Naive thymus-derived CD4-positive, alpha-beta T cell (primary cell): ENCODE measurements around the gene EVX2. TPM values are rescaled to one million over a fixed set of nuclear protein-coding genes. Genes with fewer than 3 reads are reported as not detected.

ENCODE experiments used
- ATAC-seq: fragments of 150-1000 bp; cut with Tn5 transposase; 2 replicates; pipeline ENCODE4 v1.10.0; 2021; ENCODE audit warnings: mild to moderate bottlenecking, moderate library complexity
- CTCF ChIA-PET: fragments of 350-600 bp; sonication (Branson Sonifier 250); formaldehyde crosslinking; loops from one replicate; lab custom pipeline; 2021; ENCODE audit warnings: antibody characterized with exemption; lab: Charles Lee
- POLR2A ChIA-PET: fragments of 350-600 bp; sonication (Branson Sonifier 250); formaldehyde crosslinking; loops from one replicate; lab custom pipeline; 2021; ENCODE audit warnings: antibody characterized with exemption, inconsistent platforms; lab: Charles Lee
- DNase-seq, 9 donors: peaks; one replicate each; pipeline versions ENCODE4 v3.0.0 to v3.0.0-alpha.2; 2020 to 2022; ENCODE audit warnings: mixed read lengths in 1 of 9
- H3K27ac ChIP-seq: one replicate; pipeline ENCODE4 v1.7.0; 2013; ENCODE audit warnings: mild to moderate bottlenecking, low read depth, low read length, moderate library complexity
- H3K27me3 ChIP-seq, 2 donors: one replicate each; pipeline ENCODE4 v1.7.0; 2013; ENCODE audit warnings: low read length in 2 of 2, mild to moderate bottlenecking in 2 of 2, moderate library complexity in 2 of 2; ENCODE audit not compliant: control insufficient read depth in 2 of 2, insufficient read depth in 2 of 2
- H3K36me3 ChIP-seq, 3 experiments: 1 replicate in 2 of 3; 2 replicates in 1 of 3; pipeline ENCODE4 v1.7.0; 2013; ENCODE audit warnings: low read length in 3 of 3, mild to moderate bottlenecking in 3 of 3, moderate library complexity in 1 of 3; ENCODE audit not compliant: insufficient read depth in 3 of 3, control insufficient read depth in 2 of 3
- H3K4me1 ChIP-seq, 2 donors: one replicate each; pipeline ENCODE4 v1.7.0; 2013; ENCODE audit warnings: low read length in 2 of 2, mild to moderate bottlenecking in 2 of 2, moderate library complexity in 1 of 2; ENCODE audit not compliant: control insufficient read depth in 2 of 2, insufficient read depth in 2 of 2
- H3K4me3 ChIP-seq: 2 replicates; pipeline ENCODE4 v1.7.0; 2013; ENCODE audit warnings: mild to moderate bottlenecking, low read length
- H3K9me3 ChIP-seq, 3 experiments: 1 replicate in 2 of 3; 2 replicates in 1 of 3; pipeline ENCODE4 v1.7.0; 2013; ENCODE audit warnings: low read length in 3 of 3; ENCODE audit not compliant: control insufficient read depth in 2 of 3
- H3K27ac Mint-ChIP-seq, 9 donors: one replicate each; pipeline ENCODE4 v1.8.0; 2020 to 2022; ENCODE audit warnings: mixed read lengths in 9 of 9, mild to moderate bottlenecking in 8 of 9, moderate library complexity in 5 of 9, inconsistent platforms in 2 of 9
- H3K27me3 Mint-ChIP-seq, 5 donors: one replicate each; pipeline ENCODE4 v1.8.0; 2021 to 2022; ENCODE audit warnings: mixed read lengths in 5 of 5, mild to moderate bottlenecking in 1 of 5
- H3K36me3 Mint-ChIP-seq, 5 donors: one replicate each; pipeline ENCODE4 v1.8.0; 2020 to 2022; ENCODE audit warnings: mixed read lengths in 5 of 5, mild to moderate bottlenecking in 3 of 5, inconsistent platforms in 1 of 5
- H3K4me1 Mint-ChIP-seq, 7 donors: one replicate each; pipeline ENCODE4 v1.8.0; 2020 to 2022; ENCODE audit warnings: mixed read lengths in 7 of 7, mild to moderate bottlenecking in 3 of 7, inconsistent platforms in 1 of 7
- H3K4me3 Mint-ChIP-seq, 10 donors: one replicate each; pipeline ENCODE4 v1.8.0; 2020 to 2022; ENCODE audit warnings: mild to moderate bottlenecking in 10 of 10, mixed read lengths in 10 of 10, moderate library complexity in 6 of 10, inconsistent platforms in 2 of 10
- H3K9me3 Mint-ChIP-seq, 11 donors: one replicate each; pipeline ENCODE4 v1.8.0; 2020 to 2022; ENCODE audit warnings: mixed read lengths in 11 of 11, mild to moderate bottlenecking in 4 of 11, inconsistent platforms in 1 of 11, moderate library complexity in 1 of 11
- intact Hi-C, 2 donors: fragments of 100-400 bp; cut with micrococcal nuclease; formaldehyde crosslinking; loops; one replicate each; pipeline ENCODE4 v1.15.1; 2023
- polyA plus RNA-seq, 2 donors: library from polyadenylated mRNA; unstranded; fragments of 300-500 nt; fragmentation: Illumina TruSeq; gene quantifications; one replicate each; pipeline ENCODE4 v1.2.3, GENCODE V29; 2021
- total RNA-seq, 6 experiments: library from RNA in 5 of 6; stranded (reverse) in 5 of 6; gene quantifications; 1 replicate in 5 of 6; 2 replicates in 1 of 6; pipeline ENCODE4 v1.2.3 and lab custom pipeline; 2021 to 2026

Gene EVX2
- total and polyA plus RNA-seq, 7 experiments from 2014 or later, result not detected

GRCh38 chr2:176118601-176119339, 35.0 kb upstream of the EVX2 start:
- Mint-ChIP-seq H3K27ac (peak overlapping the region in 5 of 9 donors; percentile 37 to 76 (median 50)), H3K27me3 (peaks cover 72 to 88% (median 74%) of the 10 kb centered on the region in 5 donors), H3K36me3 (peaks cover 0 to 11% (median 4%) of the 10 kb centered on the region in 5 donors), H3K4me3 (peak overlapping the region in 3 of 10 donors; percentile 2 to 60 (median 29)), H3K4me1 (peaks cover 0 to 19% (median 11%) of the 10 kb centered on the region in 7 donors), H3K9me3 (peaks cover 2 to 43% (median 8%) of the 10 kb centered on the region in 11 donors)
- intact Hi-C loops, result no loop called here
- ChIA-PET POLR2A (no interaction called here), CTCF (no interaction called here)
- Histone ChIP-seq H3K9me3 (peaks cover 0 to 4% (median 0%) of the 10 kb centered on the region in 3 experiments), H3K4me1 (peaks cover 0 to 15% of the 10 kb centered on the region in 2 donors), H3K36me3 (no peaks in the 10 kb centered on the region), H3K4me3 (no peak overlapping the region), H3K27me3 (peaks cover 24 to 92% of the 10 kb centered on the region in 2 donors), H3K27ac (no peak overlapping the region)
- ATAC-seq (no peak), DNase-seq (no peak)

GRCh38 chr2:176117823-176118371, 34.1 kb upstream of the EVX2 start:
- Histone ChIP-seq H3K4me3 (no peak overlapping the region), H3K27ac (no peak overlapping the region), H3K4me1 (peaks cover 0 to 8% of the 10 kb centered on the region in 2 donors), H3K9me3 (peaks cover 0 to 6% (median 0%) of the 10 kb centered on the region in 3 experiments), H3K27me3 (peaks cover 24 to 95% of the 10 kb centered on the region in 2 donors), H3K36me3 (no peaks in the 10 kb centered on the region)
- Mint-ChIP-seq H3K4me1 (peaks cover 0 to 13% (median 7%) of the 10 kb centered on the region in 7 donors), H3K27ac (peak overlapping the region in 1 of 9 donors; percentile 42), H3K9me3 (peaks cover 2 to 49% (median 11%) of the 10 kb centered on the region in 11 donors), H3K4me3 (no peak overlapping the region), H3K36me3 (peaks cover 0 to 11% (median 4%) of the 10 kb centered on the region in 5 donors), H3K27me3 (peaks cover 75 to 92% (median 76%) of the 10 kb centered on the region in 5 donors)
- DNase-seq (no peak), ATAC-seq (no peak)
- ChIA-PET POLR2A (no interaction called here), CTCF (no interaction called here)
- intact Hi-C loops, result no loop called here

DNA sequence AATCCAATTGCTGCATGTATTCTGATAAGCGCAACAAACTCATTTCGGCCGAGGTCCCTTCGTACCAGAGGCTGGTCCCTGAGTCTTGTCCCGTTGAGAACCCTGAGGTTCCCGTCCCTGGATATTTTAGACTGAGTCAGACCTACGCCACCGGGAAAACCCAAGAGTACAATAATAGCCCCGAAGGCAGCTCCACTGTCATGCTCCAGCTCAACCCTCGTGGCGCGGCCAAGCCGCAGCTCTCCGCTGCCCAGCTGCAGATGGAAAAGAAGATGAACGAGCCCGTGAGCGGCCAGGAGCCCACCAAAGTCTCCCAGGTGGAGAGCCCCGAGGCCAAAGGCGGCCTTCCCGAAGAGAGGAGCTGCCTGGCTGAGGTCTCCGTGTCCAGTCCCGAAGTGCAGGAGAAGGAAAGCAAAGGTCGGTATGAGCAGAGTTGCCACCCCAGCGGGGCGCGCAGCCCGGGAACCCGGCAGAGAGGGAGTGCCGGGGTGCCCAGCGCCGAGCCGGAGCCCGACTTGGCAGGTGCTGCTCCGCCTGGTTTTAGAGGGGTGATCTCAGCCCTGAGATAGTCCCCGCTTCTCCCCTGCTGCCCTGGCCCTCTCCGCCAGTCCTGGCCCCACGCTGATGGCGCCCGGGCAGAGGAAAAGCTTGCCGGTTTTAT, 33.5 kb upstream of the EVX2 start:
- peaks cover 0 to 3% of the 10 kb centered on the region in 2 donors for H3K4me1 ChIP-seq
- DNase-seq (no peak), ATAC-seq (no peak)
- peaks cover 24 to 94% of the 10 kb centered on the region in 2 donors for H3K27me3 ChIP-seq
- no peak overlapping the region for H3K27ac ChIP-seq
- no peak overlapping the region for H3K4me3 ChIP-seq
- H3K4me1 Mint-ChIP-seq, result peaks cover 0 to 12% (median 6%) of the 10 kb centered on the region in 7 donors
- ChIA-PET POLR2A (no interaction called here), CTCF (interaction anchor here (0.6 kb wide), 1 partner anchor 37 kb away, joined by 3 read pairs; no protein-coding TSS in a partner anchor)
- H3K27me3 Mint-ChIP-seq, result peaks cover 80 to 93% (median 82%) of the 10 kb centered on the region in 5 donors
- peak overlapping the region in 2 of 10 donors; percentile 28 to 34 for H3K4me3 Mint-ChIP-seq
- H3K9me3 ChIP-seq, result peaks cover 0 to 11% (median 0%) of the 10 kb centered on the region in 3 experiments
- peaks cover 3 to 53% (median 11%) of the 10 kb centered on the region in 11 donors for H3K9me3 Mint-ChIP-seq
- no peaks in the 10 kb centered on the region for H3K36me3 ChIP-seq
- H3K36me3 Mint-ChIP-seq, result peaks cover 0 to 11% (median 4%) of the 10 kb centered on the region in 5 donors
- intact Hi-C loops, result no loop called here
- H3K27ac Mint-ChIP-seq, result peak overlapping the region in 1 of 9 donors; percentile 21

DNA sequence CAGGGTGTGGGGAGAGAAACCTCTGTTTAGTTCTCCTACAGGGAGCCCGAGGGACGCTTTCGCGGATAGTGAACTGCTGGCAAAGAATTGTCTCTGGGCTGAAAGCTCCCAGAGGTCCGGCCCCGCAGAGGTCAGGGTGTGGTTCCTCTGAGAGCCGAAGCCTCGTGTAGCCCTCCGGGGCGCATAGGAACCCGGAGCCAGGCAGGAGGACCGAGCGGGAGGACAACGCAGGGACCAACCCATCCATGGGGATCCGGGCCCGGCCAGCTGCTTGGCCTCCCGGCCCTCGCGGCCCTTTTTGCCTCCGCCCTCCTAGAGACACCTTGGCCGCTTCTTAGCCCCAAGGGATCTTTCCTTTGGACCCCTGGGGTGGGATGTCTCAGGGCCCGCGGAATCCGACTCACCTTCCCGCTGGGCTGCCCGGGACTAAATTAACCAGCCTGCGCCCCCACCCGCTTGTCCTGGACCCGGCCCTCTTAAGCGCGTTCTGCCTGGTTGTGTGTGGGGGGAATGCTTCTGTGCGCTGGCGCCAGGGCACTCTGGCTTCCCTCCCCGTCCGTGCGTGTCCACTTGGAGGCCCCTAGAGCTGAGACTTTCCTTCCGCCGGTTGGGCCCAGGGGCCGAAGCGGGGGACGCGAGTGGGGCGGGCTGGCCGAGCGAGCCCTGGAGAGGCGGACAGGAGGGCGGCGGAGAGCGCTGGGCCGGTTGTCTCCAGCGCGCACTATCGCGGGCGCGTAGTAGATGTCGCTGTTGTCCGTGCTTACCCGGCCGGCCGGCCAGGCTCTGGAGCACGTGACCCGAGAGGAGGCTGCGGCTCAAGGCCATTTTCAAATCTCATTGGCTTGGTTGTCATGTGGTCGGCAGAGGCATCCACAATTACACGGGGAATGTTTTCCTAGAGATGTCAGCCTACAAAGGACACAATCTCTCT, 32.4 kb upstream of the EVX2 start, which contains the start of gene HOXD10:
Gene HOXD10 (plus strand): TSS at position 896 of the 931 bp plus-strand sequence. CDS start 56 bp downstream, outside the sequence.
- H3K9me3 ChIP-seq, result peaks cover 0 to 11% (median 0%) of the 10 kb centered on the region in 3 experiments
- no peak for DNase-seq
- ChIA-PET CTCF (no interaction called here), POLR2A (no interaction called here)
- Mint-ChIP-seq H3K27ac (peak within 1 kb of the TSS in 3 of 9 donors; percentile 28 to 66 (median 43)), H3K4me3 (peak within 1 kb of the TSS in 2 of 10 donors; percentile 28 to 34), H3K9me3 (peaks cover 3 to 62% (median 15%) of the 10 kb centered on the region in 11 donors), H3K36me3 (peaks cover 0 to 11% (median 4%) of the 10 kb centered on the region in 5 donors), H3K27me3 (peaks cover 85 to 96% (median 89%) of the 10 kb centered on the region in 5 donors), H3K4me1 (peaks cover 0 to 9% (median 4%) of the 10 kb centered on the region in 7 donors)
- intact Hi-C loops, result no loop called here
- no peaks in the 10 kb centered on the region for H3K4me1 ChIP-seq
- no peak for ATAC-seq
- no peaks in the 10 kb centered on the region for H3K36me3 ChIP-seq
- no peak within 1 kb of the TSS for H3K4me3 ChIP-seq
- H3K27me3 ChIP-seq, result peaks cover 16 to 94% of the 10 kb centered on the region in 2 donors
- H3K27ac ChIP-seq, result no peak within 1 kb of the TSS

DNA sequence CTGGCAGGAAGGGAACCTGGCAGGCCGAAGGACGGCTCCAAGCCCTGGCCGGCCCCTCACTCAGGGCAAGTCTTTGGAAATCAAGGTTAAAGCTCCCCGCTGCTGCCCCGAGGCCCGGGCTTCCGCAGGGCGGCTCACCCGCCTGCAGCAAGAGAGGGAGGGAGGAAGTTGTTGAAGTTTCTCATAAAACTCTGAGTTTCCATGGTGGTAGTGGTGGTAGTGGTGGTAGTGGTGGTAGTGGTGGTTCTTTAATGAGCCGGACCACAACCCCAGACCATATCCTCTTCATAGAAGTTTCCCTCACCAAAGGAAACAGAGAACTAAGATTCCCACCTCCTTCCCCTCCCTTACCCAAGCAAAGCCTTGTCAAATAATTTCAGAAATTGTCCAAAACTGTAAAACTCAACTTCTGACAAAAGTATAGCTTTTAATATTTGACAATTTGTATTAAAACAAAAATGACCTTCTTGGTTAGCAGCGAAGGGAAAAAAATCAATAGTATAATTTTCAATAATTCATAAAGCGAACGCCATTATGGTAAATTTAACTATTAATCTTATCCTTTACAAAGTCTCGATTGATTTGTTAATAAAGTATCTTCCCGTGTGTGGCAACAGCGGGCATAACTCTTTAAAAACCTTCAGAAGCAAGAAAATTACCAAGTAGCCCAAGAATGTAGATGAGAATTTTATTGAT, 31.3 kb upstream of the EVX2 start:
- POLR2A ChIA-PET, result no interaction called here
- Mint-ChIP-seq H3K9me3 (peaks cover 3 to 64% (median 15%) of the 10 kb centered on the region in 11 donors), H3K4me1 (peaks cover 0 to 10% (median 4%) of the 10 kb centered on the region in 7 donors), H3K27ac (peak overlapping the region in 1 of 9 donors; percentile 28), H3K4me3 (no peak overlapping the region), H3K27me3 (peaks cover 85 to 96% (median 89%) of the 10 kb centered on the region in 5 donors), H3K36me3 (peaks cover 0 to 11% (median 4%) of the 10 kb centered on the region in 5 donors)
- no peaks in the 10 kb centered on the region for H3K4me1 ChIP-seq
- no peak overlapping the region for H3K27ac ChIP-seq
- ATAC-seq (no peak), DNase-seq (no peak)
- intact Hi-C loops, result loop anchor here (5.0 kb wide), 2 partner anchors 38 to 47 kb away; no protein-coding TSS in a partner anchor
- no peak overlapping the region for H3K4me3 ChIP-seq
- CTCF ChIA-PET, result no interaction called here
- H3K9me3 ChIP-seq, result peaks cover 0 to 12% (median 0%) of the 10 kb centered on the region in 3 experiments
- peaks cover 14 to 94% of the 10 kb centered on the region in 2 donors for H3K27me3 ChIP-seq
- H3K36me3 ChIP-seq, result no peaks in the 10 kb centered on the region
